HCEC 1CT (cell line): ENCODE measurements around the gene INAFM2.

Experiments
- DNase-seq: peaks from one replicate; pipeline ENCODE4 v3.0.0-alpha.2; 2017

The INAFM2 gene

GRCh38 chr15:40307421-40308211 lies 15.9 kb upstream of the INAFM2 start, which contains the start of gene PLCB2:
Gene PLCB2, minus strand, starts transcription at chr15:40307935. Its CDS starts 263 bp downstream, at chr15:40307672.
- no peak for DNase-seq

- no peak for DNase-seq
Measured at GRCh38 chr15:40309344-40309862, 14.1 kb upstream of the INAFM2 start.

- no peak for DNase-seq
Measured at GRCh38 chr15:40310001-40310959, 13.2 kb upstream of the INAFM2 start.

DNA sequence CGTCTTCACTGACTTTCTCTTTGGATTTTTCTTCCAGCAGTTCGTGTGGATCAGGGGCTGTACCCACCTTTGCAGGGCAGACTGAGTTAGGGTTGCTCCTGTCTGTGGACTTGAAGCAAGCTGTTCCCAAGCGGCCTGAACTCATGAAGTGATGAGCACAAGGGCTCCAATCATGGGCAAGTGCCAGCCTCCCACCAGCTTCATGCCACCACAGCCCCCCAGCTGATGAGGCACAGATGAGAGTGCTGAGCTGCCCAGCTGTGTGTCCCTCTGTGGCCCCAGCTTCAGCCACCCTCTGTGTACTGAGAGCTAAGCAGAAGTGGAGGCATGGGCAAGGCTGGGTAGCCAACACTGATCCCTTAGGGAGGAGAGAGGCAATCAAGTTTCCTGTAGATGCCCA lies 12.5 kb upstream of the INAFM2 start:
- DNase-seq, result no peak

DNA sequence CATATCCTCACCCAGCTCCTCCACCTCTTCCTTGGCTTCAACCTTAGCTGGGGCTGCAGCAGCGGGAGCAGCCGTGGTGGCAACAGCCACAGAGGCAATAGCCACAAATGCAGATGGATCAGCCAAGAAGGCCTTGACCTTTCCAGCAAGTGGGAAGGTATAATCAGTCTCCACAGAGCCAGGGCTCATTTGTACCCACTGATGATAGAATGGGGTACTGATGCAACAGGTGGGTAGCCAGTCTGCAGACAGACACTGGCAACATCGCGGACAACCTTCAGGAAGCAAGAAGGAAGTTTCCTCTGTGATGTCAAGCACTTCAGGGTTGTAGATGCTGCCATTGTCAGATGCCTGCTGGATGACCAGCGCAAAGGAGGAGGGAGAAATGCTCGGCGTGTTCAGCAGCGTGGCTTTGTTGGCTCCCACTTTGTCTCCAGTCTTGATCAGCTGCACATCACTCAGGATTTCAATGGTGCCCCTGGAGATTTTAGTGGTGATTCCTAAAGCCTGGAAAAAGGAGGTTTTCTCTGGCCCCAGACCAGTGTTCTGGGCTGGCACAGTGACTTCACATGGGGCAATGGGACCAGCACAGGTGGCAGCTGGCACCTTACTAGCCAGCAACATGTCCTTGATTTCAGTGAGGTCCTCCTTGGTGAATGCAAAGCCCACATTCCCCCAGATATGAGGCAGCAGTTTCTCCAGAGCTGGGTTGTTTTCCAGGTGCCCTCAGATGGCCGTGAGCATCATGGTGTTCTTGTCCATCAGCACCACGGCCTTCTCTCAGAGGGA lies 10.9 kb upstream of the INAFM2 start:
- DNase-seq, result no peak

DNA sequence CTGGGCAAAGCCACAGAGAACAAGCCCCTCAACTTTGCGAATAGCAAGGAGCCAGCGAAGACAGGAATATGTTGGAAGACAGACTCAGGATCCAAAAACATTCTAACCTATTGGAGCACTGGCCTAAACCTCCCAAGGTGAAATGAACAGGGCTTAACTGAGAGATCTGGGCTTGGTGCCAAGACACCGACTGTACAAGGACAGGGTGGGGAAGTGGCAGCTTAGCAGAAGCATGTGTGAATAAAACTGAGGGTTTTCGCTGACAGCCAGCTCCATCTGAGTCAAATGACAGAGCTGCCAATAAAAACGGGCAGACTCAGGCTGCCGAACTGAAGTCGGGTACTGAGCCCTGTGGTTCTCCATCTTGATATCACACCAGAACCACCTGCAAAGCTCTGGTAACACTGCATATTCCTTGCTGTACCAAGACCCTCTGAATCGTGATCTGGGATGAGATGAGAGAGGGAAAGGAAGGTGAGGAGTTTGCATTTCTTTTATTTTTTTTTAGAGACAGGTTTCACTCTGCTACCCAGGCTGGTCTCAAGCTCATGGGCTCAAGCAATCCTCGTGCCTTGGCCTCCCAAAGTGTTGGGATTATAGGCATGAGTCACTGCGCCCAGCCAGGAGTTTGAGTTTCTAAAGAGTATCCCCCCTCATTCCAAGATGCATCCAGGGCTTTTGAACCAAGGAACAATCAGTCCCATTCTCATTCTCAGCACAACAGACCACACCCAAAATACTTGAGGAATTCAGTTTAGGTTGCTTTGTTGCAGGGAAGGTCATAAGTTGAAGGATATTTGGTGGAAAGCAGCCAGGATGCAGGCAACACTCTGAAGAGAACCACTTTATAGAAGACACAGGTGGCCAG lies 9.7 kb upstream of the INAFM2 start:
- no peak for DNase-seq

GRCh38 chr15:40314723-40315276 lies 8.7 kb upstream of the INAFM2 start:
- DNase-seq, result peak; percentile 68

DNA sequence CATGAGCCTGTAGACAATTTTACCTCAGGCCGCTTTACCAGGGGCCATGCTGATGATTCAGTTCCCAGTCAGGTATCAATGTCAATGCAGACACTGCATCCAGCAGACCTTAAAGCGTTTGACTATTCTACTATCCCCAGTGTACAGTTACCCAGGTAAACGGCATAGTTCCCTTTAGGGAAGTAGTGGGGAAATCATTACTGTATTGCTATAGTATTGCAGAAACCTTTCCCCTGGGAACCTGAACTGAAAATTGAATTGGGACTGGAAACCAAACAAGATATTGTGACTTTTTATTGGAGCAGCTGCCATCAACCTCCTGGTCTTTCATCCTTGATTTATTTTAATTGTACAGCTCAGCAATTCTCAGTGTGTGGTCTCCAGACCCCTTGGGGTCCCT lies 6.6 kb upstream of the INAFM2 start:
- DNase-seq, result no peak

DNA sequence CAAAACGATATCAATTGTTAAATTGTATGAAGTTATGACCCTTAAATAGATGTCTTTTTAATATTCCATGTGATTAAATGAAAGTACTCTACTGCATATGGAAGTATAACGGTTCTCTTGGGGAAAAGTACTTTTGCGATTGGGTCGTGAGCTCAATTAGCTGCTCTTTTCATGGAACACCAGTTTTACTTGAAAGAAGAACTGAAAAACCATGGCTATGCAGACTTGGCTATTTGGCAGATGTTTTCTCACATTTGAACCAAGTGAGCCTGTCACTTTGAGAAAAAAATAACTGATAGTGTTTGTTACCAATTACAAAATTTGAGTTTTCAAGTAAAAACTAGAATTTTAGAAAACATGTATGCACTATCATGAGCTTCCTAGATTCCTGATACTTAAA lies 5.9 kb upstream of the INAFM2 start:
- no peak for DNase-seq

DNA sequence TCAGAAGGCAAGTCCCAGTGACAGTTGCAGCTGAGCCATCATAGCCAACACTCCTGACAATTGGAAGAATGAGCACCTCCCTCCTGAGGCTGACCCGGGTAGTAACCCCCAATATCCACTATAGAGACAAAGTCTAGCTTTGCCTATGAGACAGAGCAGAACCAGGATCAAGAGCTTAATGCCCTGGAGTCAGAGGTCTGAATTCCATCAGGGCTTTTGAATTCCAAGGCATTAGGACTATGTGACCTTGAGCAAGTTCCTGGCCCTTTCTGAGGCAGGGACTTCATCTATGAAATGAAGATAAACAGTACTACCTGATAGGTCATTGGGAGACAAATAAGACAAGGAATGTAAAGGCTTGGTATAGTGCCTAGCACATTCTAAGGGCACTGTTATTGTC lies 3.1 kb upstream of the INAFM2 start:
- DNase-seq, result no peak

GRCh38 chr15:40320931-40321371 lies 2.5 kb upstream of the INAFM2 start:
- DNase-seq, result peak; percentile 59

DNA sequence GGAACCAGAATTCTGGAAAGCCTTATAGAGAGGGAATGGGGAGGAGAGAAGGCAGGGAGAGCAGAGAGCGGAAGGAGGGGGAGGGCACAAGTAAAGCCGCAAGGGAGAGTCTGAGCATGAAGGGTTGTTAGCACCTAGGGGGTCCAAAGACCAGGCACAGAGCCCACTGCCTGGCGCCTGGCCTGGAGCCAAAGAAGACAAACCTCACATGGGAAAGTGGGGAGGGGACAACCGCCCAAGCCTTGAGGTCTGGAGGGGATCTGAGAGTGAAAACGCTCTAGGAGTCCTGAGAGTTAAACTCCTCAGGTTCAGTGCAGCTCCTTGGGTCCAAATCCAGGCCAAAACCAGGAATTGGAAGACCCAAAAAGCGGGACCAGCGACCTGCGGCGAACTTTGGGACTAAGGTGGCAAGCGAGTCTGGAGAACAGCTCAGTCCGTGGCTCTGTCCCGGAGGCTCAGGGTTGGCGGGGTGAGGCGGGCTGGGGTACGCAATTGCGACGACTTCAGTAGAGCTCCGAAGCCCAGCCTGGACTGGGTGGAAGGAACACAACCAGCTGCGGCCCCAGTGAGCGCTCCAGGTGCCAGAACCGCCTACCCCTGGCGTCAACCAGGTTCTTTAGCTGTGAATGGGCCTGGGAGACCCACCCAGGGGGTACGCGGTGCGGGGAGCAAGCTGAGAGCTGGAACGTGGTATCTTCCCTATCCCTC lies 807 bp upstream of the INAFM2 start:
- no peak for DNase-seq

DNA sequence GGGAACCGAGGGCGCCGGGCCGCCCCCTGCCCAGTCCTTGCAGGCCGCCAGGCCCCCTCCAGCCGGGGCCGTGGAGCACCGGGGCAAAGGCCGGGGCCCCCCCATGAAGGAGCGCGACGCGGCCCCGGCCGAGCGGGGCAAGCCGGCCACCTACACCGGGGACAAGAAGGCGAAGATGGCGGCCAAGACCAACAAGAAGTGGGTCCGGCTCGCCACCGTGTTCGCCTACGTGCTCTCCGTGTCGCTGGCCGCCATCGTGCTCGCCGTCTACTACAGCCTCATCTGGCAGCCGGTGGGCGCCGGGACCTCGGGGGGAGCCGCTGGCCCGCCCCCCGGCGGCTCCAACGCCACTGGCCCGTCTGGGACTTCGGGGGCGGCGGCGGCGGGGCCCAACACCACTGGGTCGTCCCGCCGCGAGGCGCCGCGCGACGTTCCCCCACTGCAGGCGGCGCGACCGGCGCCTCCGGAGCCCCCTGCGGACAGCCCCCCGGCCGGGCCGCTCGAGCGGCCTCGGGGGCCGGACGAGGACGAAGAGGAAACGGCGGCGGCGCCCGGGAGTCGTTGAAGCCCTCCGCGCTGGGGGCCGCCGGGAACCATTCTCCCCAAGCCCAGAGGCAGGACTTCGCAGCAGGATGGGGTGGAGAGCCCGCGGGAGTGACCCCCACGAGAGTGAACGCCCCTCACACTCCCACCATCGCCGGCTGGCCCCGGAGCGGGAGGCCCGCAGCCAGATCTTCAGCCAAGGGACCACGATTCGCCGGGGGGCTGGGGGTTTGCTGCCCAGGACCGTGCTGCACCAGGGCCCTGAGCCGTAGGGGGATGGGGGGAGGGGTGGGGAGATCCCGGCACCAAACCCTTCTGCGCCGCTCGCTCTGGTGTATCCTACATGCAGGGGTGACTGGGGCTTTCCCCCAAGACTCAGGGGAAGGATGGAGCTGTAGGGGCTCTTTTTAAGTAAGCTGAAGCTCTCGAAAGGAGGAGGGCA lies 753 bp downstream of the INAFM2 start:
- DNase-seq, result no peak

GRCh38 chr15:40325188-40325587 lies 1.7 kb downstream of the INAFM2 start:
- no peak for DNase-seq

- no peak for DNase-seq
Measured at GRCh38 chr15:40325700-40326099, 2.2 kb downstream of the INAFM2 start.

DNA sequence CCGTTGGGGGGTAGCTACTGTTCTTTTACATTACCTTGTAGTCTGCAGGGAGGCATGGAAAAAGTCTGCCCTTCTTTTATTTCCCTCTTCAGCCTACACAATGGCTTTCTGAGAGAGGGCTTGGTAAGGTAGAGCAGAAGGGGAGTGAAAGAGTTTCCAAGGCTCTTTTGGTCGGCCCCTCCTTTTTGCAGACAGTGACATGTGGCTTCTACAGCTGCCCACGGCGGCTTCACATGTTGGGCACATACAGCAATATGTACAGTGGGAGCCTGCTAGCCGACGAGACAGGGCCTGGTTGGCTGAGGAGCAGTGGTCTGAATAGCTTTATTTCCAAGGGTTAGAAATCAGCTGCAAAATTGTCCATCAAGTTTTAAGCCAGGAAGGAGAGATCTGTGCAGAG lies 4.0 kb downstream of the INAFM2 start:
- no peak for DNase-seq

- DNase-seq, result no peak
Measured at GRCh38 chr15:40328176-40328575, 4.7 kb downstream of the INAFM2 start.

DNA sequence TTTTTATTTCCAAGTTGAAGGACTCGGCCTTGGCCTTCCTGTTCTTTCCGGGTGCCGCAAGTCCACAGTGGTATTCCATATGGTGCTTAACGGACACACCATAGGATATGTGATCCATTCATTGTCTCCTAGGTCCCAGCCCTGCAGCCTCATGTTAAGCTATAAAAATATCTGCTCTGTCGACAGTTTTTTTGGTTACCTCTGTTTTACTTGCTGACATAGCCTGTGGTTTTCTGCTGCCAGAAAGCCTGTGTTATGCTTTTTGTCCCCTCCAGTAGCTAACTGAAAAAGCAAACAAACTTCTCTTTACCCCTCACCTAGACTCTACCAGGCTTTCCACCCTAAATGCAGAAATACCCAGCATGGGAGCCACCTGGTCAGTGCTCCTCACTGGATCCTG lies 5.3 kb downstream of the INAFM2 start:
- no peak for DNase-seq

- no peak for DNase-seq
Measured at GRCh38 chr15:40329804-40330203, 6.3 kb downstream of the INAFM2 start.
